ENCODE measurements around the gene SIGLEC7. TPM values are rescaled to one million over a fixed set of nuclear protein-coding genes. Genes with fewer than 3 reads are reported as not detected.

Gene SIGLEC7
- polyA plus RNA-seq, 1 of the 3 experiments (the other 2 are of a cell fraction): not detected

DNA sequence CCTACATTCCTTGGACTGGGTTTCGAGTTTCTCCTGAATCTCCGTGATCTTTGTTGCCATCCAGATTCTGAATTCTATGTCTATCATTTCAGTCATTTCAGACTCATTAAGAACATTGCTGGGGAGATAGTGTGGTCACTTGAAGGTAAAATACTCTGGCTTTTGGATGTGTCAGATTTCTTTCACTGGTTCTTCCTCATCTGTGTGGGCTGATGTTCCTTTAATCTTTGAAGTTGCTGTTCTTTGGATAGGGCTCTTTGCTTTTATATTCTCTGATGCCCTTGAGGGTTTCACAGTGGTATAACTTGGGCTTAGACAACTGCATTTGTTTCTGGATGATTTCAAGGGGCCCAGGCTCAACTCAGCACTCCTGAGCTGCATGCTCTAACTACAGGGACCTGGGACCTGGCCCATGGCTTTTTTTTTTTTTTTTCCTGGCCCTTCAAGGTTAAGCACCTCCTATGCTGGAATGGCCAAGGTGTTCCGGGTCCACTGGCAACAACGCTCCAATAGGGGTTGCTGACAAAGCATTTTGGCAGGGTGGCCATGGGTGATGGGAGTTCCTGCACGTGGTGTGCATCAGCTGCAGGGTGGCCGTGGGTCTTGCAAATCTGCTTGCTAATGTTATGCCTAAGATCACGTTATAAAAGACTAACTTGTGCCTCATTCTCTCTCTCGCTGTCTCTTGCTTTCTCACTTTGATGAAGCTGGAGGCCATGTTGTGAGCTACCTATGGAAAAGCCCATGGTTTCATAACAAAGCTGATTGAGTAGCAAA lies 5.9 kb upstream of the SIGLEC7 start:
- no peaks in the 10 kb centered on the region for H3K79me2 ChIP-seq (ENCODE audit: insufficient read depth)
- no peaks in the 10 kb centered on the region for H3K9me2 ChIP-seq
- H4K20me1 ChIP-seq (ENCODE audit: insufficient read depth): no peaks in the 10 kb centered on the region
- no peak overlapping the region for H3K27ac ChIP-seq (ENCODE audit: low read depth in 2 of 2, low read length in 1 of 2)
- WGBS (ENCODE audit: low lambda C conversion rate): 4% methylated on average over 8 of the region's 8 CpGs
- no peak for TF ChIP-seq FOSL2 (IDR thresholded peaks at IDR 0.05; ENCODE audit: borderline replicate concordance, low read depth)
- H3K9ac ChIP-seq: no peak overlapping the region
- CTCF ChIA-PET: interaction anchor here (1.1 kb wide), 1 partner anchor 23 kb away, joined by 4 read pairs; no protein-coding TSS in a partner anchor
- no peaks in the 10 kb centered on the region for H3K36me3 ChIP-seq (replicated peaks in 1 of 2; ENCODE audit: control insufficient read depth in 1 of 2, insufficient read depth in 2 of 2, low read length in 1 of 2)
- H3K27me3 ChIP-seq (ENCODE audit: insufficient read depth): peaks cover 32% of the 10 kb centered on the region
- H3K4me3 ChIP-seq (ENCODE audit: low read depth in 2 of 2, low read length in 1 of 2): no peak overlapping the region
- H3F3A ChIP-seq (replicated peaks; ENCODE audit: insufficient read depth): no peaks in the 10 kb centered on the region
- POLR2A ChIA-PET: no interaction called here
- no peak overlapping the region for H2AFZ ChIP-seq (ENCODE audit: low read depth)
- no peak for DNase-seq
- no peak overlapping the region for H3K4me2 ChIP-seq
- H3K9me3 ChIP-seq: no peaks in the 10 kb centered on the region
- no peaks in the 10 kb centered on the region for H3K4me1 ChIP-seq (ENCODE audit: control insufficient read depth in 1 of 2, insufficient read depth in 2 of 2, low read depth in 1 of 2, low read length in 1 of 2)

DNA sequence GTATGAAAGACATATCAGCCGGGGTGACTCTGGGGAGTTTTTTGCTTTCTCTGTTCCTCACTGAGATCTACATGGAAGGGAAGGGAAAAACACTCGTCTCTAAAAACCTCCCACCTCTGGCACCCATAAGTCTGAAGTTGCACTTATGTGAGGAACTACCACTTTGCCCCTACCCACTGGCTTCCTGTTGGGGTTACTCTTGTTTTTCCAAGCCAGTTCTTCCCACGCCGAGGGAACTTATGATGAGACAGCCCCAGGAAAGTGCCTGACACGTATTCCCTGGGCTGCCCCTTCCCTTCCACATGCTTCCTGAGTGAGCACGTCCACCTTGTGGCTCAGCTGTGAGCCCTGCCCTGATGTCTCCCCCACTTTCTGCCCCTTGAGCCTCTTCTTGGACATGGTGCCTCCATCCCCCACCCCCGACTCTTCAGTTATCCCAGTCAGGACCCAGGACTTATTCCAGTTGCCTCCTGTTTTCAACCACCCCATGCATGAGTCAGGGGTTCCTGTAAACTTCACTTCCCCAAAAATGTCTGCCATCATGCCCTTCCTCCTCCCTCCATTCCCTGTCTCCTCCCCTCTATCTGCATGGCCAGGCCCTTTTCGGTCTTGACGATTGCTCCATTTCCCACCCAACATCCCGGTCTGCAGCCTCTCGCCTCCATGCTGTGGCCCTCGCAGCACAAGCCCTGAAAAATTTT lies 5.1 kb upstream of the SIGLEC7 start:
- no peaks in the 10 kb centered on the region for H3K36me3 ChIP-seq (replicated peaks in 1 of 2; ENCODE audit: control insufficient read depth in 1 of 2, insufficient read depth in 2 of 2, low read length in 1 of 2)
- no peaks in the 10 kb centered on the region for H3K9me2 ChIP-seq
- H4K20me1 ChIP-seq (ENCODE audit: insufficient read depth): no peaks in the 10 kb centered on the region
- H3K27ac ChIP-seq (ENCODE audit: low read depth in 2 of 2, low read length in 1 of 2): no peak overlapping the region
- H3F3A ChIP-seq (replicated peaks; ENCODE audit: insufficient read depth): no peaks in the 10 kb centered on the region
- POLR2A ChIA-PET: no interaction called here
- peaks cover 39% of the 10 kb centered on the region for H3K27me3 ChIP-seq (ENCODE audit: insufficient read depth)
- no peaks in the 10 kb centered on the region for H3K4me1 ChIP-seq (ENCODE audit: control insufficient read depth in 1 of 2, insufficient read depth in 2 of 2, low read depth in 1 of 2, low read length in 1 of 2)
- no peak for DNase-seq
- no peaks in the 10 kb centered on the region for H3K9me3 ChIP-seq
- WGBS (ENCODE audit: low lambda C conversion rate): 7% methylated on average over 12 of the region's 12 CpGs
- no peak overlapping the region for H3K9ac ChIP-seq
- no peaks in the 10 kb centered on the region for H3K79me2 ChIP-seq (ENCODE audit: insufficient read depth)
- no peak overlapping the region for H3K4me3 ChIP-seq (ENCODE audit: low read depth in 2 of 2, low read length in 1 of 2)
- no peak overlapping the region for H3K4me2 ChIP-seq
- H2AFZ ChIP-seq (ENCODE audit: low read depth): no peak overlapping the region
- TF ChIP-seq ELF1 (IDR thresholded peaks at IDR 0.05) (no peak), SMC3 (IDR thresholded peaks at IDR 0.05; ENCODE audit: low read depth, low read length) (no peak), FOSL2 (IDR thresholded peaks at IDR 0.05; ENCODE audit: borderline replicate concordance, low read depth) (no peak)
- TF ChIP-seq, protein P1, sequence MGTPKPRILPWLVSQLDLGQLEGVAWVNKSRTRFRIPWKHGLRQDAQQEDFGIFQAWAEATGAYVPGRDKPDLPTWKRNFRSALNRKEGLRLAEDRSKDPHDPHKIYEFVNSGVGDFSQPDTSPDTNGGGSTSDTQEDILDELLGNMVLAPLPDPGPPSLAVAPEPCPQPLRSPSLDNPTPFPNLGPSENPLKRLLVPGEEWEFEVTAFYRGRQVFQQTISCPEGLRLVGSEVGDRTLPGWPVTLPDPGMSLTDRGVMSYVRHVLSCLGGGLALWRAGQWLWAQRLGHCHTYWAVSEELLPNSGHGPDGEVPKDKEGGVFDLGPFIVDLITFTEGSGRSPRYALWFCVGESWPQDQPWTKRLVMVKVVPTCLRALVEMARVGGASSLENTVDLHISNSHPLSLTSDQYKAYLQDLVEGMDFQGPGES (IDR thresholded peaks at IDR 0.05; ENCODE audit: low read depth, low read length): no peak
- CTCF ChIA-PET: no interaction called here

DNA sequence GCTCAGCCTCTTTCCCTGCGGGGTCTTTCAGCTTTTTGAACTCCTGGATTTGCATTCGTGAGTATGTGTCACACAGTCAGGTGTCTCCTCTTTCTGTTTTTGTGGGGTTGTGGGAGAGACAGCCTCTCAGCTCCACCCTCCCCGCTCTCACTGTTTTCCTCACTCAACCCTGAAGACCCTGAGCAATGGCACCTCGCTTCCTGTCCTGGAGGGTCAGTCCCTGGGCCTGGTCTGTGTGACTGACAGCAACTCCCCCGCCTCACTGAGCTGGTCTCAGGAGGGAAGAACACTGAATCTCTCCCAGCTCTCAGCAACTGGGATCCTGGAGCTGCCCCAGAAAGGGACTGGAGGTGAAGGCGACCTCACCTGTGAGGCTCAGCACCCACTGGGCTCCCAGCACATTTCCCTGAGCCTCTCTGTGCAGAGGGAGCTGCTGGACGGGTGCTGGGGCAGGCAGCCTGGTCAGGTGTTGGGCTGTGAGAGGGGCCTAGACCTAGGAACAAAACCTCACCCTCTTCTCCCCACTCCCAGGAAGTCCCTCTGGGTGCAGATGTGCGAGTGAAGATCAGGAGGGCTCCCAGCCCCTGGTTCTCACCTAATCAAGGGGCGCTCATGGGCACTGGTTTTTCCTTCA lies 4.2 kb upstream of the SIGLEC7 start:
- Histone ChIP-seq H4K20me1 (ENCODE audit: insufficient read depth) (no peaks in the 10 kb centered on the region), H3K36me3 (replicated peaks in 1 of 2; ENCODE audit: control insufficient read depth in 1 of 2, insufficient read depth in 2 of 2, low read length in 1 of 2) (no peaks in the 10 kb centered on the region), H3K4me3 (ENCODE audit: low read depth in 2 of 2, low read length in 1 of 2) (no peak overlapping the region), H3K9me3 (no peaks in the 10 kb centered on the region), H3K27ac (ENCODE audit: low read depth in 2 of 2, low read length in 1 of 2) (no peak overlapping the region), H3K79me2 (ENCODE audit: insufficient read depth) (no peaks in the 10 kb centered on the region), H3K4me1 (ENCODE audit: control insufficient read depth in 1 of 2, insufficient read depth in 2 of 2, low read depth in 1 of 2, low read length in 1 of 2) (no peaks in the 10 kb centered on the region), H2AFZ (ENCODE audit: low read depth) (no peak overlapping the region), H3K27me3 (ENCODE audit: insufficient read depth) (peaks cover 47% of the 10 kb centered on the region), H3K9me2 (no peaks in the 10 kb centered on the region), H3F3A (replicated peaks; ENCODE audit: insufficient read depth) (no peaks in the 10 kb centered on the region), H3K9ac (no peak overlapping the region), H3K4me2 (no peak overlapping the region)
- DNase-seq: no peak
- WGBS (ENCODE audit: low lambda C conversion rate): 0% methylated on average over 7 of the region's 9 CpGs
- POLR2A ChIA-PET: no interaction called here
- CTCF ChIA-PET: no interaction called here
- no peak for TF ChIP-seq ELF1 (IDR thresholded peaks at IDR 0.05)
- no peak for TF ChIP-seq NRF1 (IDR thresholded peaks at IDR 0.05; ENCODE audit: low read depth, low read length)
- TF ChIP-seq, protein P2, sequence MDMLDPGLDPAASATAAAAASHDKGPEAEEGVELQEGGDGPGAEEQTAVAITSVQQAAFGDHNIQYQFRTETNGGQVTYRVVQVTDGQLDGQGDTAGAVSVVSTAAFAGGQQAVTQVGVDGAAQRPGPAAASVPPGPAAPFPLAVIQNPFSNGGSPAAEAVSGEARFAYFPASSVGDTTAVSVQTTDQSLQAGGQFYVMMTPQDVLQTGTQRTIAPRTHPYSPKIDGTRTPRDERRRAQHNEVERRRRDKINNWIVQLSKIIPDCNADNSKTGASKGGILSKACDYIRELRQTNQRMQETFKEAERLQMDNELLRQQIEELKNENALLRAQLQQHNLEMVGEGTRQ (IDR thresholded peaks at IDR 0.05; ENCODE audit: borderline replicate concordance, low read depth, low read length): no peak
- TF ChIP-seq, protein P3, sequence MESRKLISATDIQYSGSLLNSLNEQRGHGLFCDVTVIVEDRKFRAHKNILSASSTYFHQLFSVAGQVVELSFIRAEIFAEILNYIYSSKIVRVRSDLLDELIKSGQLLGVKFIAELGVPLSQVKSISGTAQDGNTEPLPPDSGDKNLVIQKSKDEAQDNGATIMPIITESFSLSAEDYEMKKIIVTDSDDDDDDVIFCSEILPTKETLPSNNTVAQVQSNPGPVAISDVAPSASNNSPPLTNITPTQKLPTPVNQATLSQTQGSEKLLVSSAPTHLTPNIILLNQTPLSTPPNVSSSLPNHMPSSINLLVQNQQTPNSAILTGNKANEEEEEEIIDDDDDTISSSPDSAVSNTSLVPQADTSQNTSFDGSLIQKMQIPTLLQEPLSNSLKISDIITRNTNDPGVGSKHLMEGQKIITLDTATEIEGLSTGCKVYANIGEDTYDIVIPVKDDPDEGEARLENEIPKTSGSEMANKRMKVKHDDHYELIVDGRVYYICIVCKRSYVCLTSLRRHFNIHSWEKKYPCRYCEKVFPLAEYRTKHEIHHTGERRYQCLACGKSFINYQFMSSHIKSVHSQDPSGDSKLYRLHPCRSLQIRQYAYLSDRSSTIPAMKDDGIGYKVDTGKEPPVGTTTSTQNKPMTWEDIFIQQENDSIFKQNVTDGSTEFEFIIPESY (IDR thresholded peaks at IDR 0.05; ENCODE audit: borderline replicate concordance, low read depth): no peak
- no peak for TF ChIP-seq RAD21 (IDR thresholded peaks at IDR 0.05; ENCODE audit: low read length)
- TF ChIP-seq FOSL2 (IDR thresholded peaks at IDR 0.05; ENCODE audit: borderline replicate concordance, low read depth): no peak
- TF ChIP-seq, protein P4, sequence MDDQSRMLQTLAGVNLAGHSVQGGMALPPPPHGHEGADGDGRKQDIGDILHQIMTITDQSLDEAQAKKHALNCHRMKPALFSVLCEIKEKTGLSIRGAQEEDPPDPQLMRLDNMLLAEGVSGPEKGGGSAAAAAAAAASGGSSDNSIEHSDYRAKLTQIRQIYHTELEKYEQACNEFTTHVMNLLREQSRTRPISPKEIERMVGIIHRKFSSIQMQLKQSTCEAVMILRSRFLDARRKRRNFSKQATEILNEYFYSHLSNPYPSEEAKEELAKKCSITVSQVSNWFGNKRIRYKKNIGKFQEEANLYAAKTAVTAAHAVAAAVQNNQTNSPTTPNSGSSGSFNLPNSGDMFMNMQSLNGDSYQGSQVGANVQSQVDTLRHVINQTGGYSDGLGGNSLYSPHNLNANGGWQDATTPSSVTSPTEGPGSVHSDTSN (IDR thresholded peaks at IDR 0.05): no peak
- no peak for TF ChIP-seq RCOR1 (IDR thresholded peaks at IDR 0.05; ENCODE audit: low read length)
- TF ChIP-seq, protein P5, sequence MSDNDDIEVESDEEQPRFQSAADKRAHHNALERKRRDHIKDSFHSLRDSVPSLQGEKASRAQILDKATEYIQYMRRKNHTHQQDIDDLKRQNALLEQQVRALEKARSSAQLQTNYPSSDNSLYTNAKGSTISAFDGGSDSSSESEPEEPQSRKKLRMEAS (IDR thresholded peaks at IDR 0.05; ENCODE audit: low read depth): no peak
- no peak for TF ChIP-seq MEF2A (IDR thresholded peaks at IDR 0.05; ENCODE audit: borderline replicate concordance, low read depth)
- TF ChIP-seq POLR2AphosphoS5 (IDR thresholded peaks at IDR 0.05; ENCODE audit: low read depth, low read length): no peak
- no peak for TF ChIP-seq GABPA (IDR thresholded peaks at IDR 0.05; ENCODE audit: low read depth)

Data from SK-N-SH (cell line).